ENCODE data around the gene SERPINB2.

GRCh38 chr18:63860531-63860930 lies 27.0 kb upstream of the SERPINB2 start:
- no peak for TF ChIP-seq EZH2 (IDR thresholded peaks at IDR 0.05)
- TF ChIP-seq POLR2AphosphoS5 (IDR thresholded peaks at IDR 0.05; ENCODE audit: borderline replicate concordance, low read depth, low read length) = no peak
- TF ChIP-seq FOXP2 (optimal IDR thresholded peaks at IDR 0.05; ENCODE audit: control extremely low read depth, extremely low read length, insufficient read depth) = no peak

Data from SK-N-MC (cell line).